DMS114 treated with DMSO at 0.1 percent for 48 hours (cell line): ENCODE measurements around the gene PDHA1.

Source experiments
- DNase-seq: peaks from one replicate; lab custom pipeline; 2025; ENCODE audit not compliant: unreplicated experiment; lab: John Stamatoyannopoulos, UW

The PDHA1 gene

GRCh38 chrX:19343535-19344408 lies at the start of gene PDHA1:
Gene PDHA1, plus strand, starts transcription at chrX:19343927. Its CDS starts 111 bp downstream, at chrX:19344038.
- peak; percentile 75 for DNase-seq

DNA sequence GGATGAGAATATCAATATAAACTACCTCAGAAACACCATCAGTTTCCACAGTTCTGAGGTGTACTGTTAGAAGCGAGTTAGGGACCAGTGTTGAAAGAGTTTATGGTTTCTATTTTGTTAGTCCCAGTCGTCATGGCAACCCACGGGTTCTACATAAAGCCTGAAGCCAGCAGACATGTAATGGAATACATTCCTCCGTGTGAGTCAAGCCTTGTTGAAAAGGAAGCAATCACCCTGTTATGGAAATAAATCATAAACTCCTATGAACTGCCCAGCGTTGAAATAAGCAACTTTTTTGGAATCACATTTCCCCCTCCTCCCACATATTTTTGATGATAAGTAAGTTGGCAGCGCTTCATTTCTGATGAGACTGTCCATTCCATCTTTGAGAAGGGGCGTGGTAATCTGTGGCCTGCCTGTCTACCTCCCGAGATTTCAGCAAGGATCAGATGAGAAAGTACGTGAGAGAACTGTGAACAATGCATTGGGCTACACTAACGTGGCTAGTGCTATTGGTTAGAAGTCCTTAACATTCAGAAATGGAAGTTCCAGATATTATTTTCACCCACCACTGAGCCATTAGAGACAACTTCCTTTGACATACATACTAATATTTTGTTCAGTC lies 40.4 kb upstream of the PDHA1 start:
- DNase-seq: no peak

- DNase-seq: no peak
Observed at GRCh38 chrX:19326567-19326966, 17.2 kb upstream of the PDHA1 start.

DNA sequence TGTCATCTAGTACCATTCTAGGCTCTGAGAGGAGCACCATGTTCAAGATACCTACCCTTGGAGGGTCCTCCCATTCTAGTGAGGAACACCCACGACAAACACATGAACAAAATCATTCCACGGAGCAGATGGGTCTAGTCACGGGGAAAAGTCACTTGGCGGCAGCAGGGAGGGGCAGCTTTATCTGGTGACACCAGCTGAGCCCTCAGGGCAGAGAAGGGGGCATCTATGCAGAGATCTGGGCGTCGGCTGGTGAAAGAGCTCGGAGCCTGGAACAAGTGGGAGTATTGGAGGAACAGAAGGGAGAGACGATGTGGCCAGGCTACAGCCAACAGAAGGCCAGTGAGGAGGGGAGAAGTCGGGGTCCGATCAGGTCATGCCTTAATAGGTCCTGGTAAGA lies 11.9 kb upstream of the PDHA1 start:
- DNase-seq: no peak

DNA sequence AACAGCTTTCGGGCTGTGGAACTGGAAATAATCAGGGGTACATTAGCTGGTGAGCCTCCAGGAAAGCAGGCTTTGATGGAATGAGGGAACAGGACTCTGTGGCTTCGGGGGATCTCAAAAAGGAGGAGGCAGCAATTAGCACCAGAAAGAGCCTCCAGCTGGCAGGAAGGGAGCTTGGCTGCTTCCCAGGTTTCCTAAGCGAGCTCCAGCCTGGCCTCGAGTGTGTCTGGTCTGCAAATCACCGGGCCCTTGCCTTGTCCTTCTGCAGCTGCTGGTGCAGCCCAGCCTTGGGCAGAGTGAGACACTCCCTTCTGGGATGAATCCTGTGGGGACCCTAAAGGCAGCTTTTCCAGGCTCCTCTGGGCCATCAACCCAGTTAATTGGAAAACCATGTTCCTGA lies 10.7 kb upstream of the PDHA1 start:
- no peak for DNase-seq

- DNase-seq: peak; percentile 23
Observed at GRCh38 chrX:19334945-19335626, 8.6 kb upstream of the PDHA1 start.

DNA sequence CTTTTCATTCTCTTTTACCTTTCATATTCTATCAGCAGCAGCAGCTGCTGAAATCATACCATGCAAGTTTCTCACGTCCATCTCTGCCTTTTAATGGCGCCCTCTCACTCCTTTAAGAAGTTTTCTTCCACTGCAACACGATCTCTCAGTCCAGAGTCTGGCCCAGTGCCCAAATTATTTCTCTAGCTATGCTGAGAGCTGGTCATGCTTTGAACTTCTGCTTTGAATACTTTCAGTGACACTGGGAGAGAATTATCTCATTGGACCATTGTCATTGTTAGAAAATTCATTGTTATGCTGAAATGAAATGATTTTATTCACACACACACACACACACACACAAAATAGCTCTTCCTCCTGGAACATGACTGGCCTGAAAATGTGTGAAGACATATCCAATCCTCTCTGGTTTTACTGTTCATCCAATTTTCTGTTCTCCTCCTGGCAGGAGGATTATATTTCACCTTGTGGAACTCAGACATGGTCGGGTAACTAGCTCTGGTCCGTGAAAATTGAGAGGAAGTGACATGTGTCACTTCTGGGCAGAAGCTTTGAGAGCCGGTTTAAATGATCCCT lies 1.3 kb upstream of the PDHA1 start:
- DNase-seq: no peak

- DNase-seq: no peak
Observed at GRCh38 chrX:19343085-19343534, 617 bp upstream of the PDHA1 start.

- no peak for DNase-seq
Observed at GRCh38 chrX:19344661-19345060, 934 bp downstream of the PDHA1 start.

GRCh38 chrX:19347916-19348315 lies 4.2 kb downstream of the PDHA1 start:
- no peak for DNase-seq

DNA sequence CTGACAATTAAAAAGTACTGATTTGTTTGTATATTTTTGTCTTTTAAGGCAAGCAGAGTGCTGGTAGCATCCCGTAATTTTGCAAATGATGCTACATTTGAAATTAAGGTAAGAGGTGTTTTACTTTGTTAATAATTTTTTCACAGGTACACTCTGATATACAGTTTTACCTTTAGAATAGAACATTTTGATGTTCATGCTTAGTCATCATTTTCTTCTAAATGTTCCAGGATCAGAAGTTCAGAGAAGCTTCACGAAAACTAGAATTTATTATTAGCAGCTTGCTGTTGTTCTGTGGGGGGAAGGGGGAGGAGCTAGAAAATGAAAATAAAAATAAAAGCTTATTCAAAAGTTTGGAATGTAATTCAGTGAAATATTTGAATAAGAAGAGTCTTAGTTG lies 5.5 kb downstream of the PDHA1 start:
- DNase-seq: no peak

DNA sequence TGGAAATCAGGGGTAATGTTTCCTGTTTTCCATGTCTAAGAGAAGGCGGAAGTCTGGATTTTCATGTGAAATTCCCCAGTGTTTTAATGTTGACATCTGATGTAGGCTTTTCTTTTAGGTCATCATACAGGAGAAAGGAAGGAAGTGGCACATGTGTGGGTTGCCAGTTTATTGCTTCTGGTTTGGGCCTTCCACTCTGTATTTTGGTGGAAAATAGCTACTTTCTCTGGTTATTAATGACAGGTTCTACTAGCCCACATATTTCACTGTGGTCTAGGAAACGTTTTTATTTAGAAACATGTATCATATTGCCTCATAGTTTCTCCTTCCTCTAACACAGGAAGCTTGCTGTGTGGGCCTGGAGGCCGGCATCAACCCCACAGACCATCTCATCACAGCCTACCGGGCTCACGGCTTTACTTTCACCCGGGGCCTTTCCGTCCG lies 7.2 kb downstream of the PDHA1 start:
- DNase-seq: no peak

- DNase-seq: no peak
Observed at GRCh38 chrX:19354625-19355024, 10.9 kb downstream of the PDHA1 start.

DNA sequence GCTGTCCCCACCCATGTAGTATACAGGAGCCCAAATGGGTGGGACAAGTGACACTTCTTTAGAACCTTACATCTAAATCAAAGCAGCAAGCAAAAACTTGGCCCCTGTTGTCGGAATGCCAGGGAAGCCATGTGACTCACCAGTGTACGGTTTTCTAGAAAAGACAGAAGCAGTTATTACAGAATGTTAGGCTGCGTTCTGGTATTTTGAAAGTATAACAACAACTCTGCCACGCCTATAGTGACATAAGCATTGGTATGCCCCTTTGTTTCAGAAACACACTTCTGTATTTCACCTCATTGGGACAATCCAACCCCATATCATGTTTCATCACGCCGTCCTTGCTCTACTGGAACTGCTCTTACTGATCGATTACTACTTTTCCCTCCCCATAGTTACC lies 14.8 kb downstream of the PDHA1 start:
- DNase-seq: no peak

DNA sequence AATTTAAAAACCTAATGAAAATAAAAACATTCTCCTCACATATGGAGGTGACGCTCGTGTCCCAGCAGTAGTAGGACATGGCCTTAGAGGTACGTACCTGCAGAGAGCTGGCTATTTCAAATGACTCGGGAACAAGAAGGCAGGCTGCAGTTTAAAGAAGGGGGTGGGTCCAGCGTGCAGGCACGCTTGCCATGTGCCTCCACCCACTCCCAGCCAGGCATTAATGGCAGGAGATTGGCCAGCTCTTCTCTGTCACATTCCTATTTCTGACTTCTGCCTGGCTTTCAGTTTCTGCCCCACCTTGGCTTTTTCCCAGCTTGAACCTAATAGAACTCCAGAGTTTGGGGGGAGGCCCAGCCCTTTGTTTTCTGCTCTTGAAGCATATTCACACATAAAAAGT lies 17.2 kb downstream of the PDHA1 start:
- no peak for DNase-seq

GRCh38 chrX:19361701-19362100 lies 18.0 kb downstream of the PDHA1 start:
- DNase-seq: no peak

GRCh38 chrX:19368576-19368975 lies 24.8 kb downstream of the PDHA1 start:
- DNase-seq: no peak

DNA sequence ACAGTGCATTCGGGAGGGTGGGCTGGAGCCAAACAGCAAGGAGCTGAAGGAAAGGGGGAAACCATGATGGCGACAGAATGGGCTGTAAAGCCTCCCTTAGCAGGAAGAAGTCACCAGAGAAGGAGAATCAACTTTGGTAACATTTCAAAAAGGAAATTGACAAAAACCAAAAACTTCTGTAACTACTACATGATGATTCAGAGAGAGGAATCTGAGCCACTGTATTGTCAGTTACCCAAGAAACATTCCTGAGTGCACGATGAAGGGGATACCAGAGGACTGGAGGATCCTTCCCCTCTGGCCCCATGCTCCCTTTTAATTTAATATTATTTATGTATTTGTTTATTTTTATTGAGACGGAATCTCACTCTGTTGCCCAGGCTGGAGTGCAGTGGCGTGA lies 26.3 kb downstream of the PDHA1 start:
- DNase-seq: no peak

DNA sequence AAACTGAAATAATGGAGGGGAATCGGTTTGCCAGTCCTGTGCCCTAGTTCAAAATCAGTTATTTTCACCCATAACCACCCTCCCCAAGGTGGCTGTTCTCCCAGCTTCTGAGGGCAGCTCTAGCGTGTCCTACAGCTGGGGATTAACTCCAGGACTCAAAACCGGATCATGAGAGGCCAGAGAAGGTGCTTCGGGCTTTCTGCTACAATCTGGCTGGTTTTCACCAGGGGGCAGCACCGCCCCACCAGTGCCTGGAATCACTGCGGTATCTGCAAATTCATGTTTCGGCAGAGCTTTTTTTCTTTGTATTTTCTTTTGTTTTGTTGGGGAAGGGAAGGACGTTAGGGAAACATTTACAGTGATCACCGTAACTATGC lies 28.4 kb downstream of the PDHA1 start:
- DNase-seq: peak; percentile 21

- no peak for DNase-seq
Observed at GRCh38 chrX:19372547-19373331, 29.0 kb downstream of the PDHA1 start.
